D721Med (cell line): Measurements from ENCODE around the gene RND3.

Source experiments
- DNase-seq: peaks from one replicate; pipeline ENCODE4 v3.0.0; 2011; ENCODE audit warnings: low spot score; ENCODE audit not compliant: insufficient read length
- FAIRE-seq: peaks from 2 replicates; lab custom pipeline; 2011; peaks lifted over from hg19 to GRCh38; lab: Jason Lieb, UNC
- CTCF ChIP-seq: IDR thresholded peaks from 2 replicates; pipeline ENCODE4 v1.5.1; 2012; ENCODE audit warnings: mild to moderate bottlenecking, control low read depth; ENCODE audit not compliant: insufficient read depth; ENCODE audit errors: missing control alignments

RND3 gene

GRCh38 chr2:150424406-150424805 is 63.1 kb downstream of the RND3 start:
- FAIRE-seq: no peak
- no peak for DNase-seq
- TF ChIP-seq CTCF: no peak

- no peak for TF ChIP-seq CTCF
- DNase-seq (no peak), FAIRE-seq (no peak)
Observed at GRCh38 chr2:150421126-150421651, 66.3 kb downstream of the RND3 start.

GRCh38 chr2:150418916-150419315 is 68.6 kb downstream of the RND3 start:
- TF ChIP-seq CTCF: no peak
- DNase-seq: no peak
- no peak for FAIRE-seq
